Measurements from ENCODE around the gene SEC14L1.
"Not testable (repeated sequence)": the region's sequence is repeated elsewhere in the genome, so short reads cannot be mapped to it uniquely, and the experiment has no call there.

SEC14L1 gene

DNA sequence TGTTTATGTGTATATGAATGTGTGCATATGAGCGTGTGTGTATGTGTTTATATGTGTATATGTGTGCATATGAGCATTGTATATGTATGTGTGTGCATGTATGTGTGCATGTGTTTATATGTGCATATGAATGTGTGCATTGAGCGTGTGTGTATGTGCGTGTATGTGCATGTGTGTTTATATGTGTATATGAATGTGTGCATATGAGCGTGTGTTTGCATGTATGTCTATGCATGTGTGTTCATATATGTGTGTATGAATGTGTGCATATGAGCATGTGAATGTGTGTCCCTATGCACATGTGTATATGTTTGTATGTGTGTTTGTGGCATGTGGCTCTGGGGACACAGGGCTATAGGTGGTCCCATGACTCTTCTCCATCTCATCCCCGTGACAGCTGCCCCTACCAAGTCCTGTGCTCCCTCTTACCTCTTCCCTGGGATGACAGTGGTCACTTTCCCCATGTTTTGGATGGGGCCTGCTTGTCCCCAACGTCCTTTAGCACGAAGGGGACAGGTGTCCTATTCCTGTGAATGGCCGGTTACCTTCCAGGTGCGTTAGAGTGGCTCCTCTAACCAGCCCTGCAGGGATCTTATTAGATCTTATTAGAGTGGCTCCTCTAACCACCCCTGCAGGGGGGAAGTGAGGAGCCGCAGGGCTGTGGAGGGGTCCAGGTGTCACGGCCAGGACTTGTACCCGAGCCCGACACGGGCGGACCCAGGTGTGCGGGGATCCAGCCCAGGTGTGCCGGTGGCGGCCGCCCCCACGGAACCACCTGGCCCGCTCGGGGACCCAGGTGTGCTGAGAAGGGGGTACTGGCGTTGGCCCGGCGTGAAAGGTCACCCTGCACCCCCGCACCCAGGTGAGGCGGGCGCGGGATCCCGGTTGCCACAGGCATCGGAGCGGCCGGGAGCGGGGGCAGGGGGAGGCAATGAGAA, 105.6 kb downstream of the SEC14L1 start:
- DNase-seq, result no peak

GRCh38 chr17:77247048-77247541, 106.3 kb downstream of the SEC14L1 start:
- peak; percentile 49 for DNase-seq

DNA sequence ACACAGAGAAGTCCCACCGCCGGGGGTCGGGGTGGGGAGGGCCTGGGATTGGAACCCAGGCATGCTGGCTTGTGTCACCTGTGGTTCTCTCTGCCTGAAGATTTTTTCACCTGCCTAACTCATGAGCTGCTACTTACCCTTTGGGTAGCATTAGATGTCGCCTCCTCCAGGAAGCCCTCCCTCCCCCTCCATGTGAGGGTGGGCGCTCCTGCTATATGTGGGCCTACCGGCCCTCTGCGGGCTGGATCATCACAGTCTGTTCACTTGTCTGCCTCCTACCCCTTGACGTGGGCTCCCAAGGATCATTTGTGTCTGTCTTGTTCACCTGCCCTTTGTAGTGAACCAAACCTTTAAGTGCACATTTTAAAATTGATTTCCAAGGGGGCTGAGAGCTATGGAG, 106.8 kb downstream of the SEC14L1 start:
- no peak for DNase-seq

- DNase-seq, result peak; percentile 41
These were observed 107.7 kb downstream of the SEC14L1 start for GRCh38 chr17:77248216-77249114.

GRCh38 chr17:77251622-77252183, 110.9 kb downstream of the SEC14L1 start:
- DNase-seq, result no peak

- not testable (repeated sequence) for DNase-seq
These were observed 111.5 kb downstream of the SEC14L1 start for GRCh38 chr17:77252306-77252705.

GRCh38 chr17:77253611-77254051, 112.9 kb downstream of the SEC14L1 start:
- no peak for DNase-seq

DNA sequence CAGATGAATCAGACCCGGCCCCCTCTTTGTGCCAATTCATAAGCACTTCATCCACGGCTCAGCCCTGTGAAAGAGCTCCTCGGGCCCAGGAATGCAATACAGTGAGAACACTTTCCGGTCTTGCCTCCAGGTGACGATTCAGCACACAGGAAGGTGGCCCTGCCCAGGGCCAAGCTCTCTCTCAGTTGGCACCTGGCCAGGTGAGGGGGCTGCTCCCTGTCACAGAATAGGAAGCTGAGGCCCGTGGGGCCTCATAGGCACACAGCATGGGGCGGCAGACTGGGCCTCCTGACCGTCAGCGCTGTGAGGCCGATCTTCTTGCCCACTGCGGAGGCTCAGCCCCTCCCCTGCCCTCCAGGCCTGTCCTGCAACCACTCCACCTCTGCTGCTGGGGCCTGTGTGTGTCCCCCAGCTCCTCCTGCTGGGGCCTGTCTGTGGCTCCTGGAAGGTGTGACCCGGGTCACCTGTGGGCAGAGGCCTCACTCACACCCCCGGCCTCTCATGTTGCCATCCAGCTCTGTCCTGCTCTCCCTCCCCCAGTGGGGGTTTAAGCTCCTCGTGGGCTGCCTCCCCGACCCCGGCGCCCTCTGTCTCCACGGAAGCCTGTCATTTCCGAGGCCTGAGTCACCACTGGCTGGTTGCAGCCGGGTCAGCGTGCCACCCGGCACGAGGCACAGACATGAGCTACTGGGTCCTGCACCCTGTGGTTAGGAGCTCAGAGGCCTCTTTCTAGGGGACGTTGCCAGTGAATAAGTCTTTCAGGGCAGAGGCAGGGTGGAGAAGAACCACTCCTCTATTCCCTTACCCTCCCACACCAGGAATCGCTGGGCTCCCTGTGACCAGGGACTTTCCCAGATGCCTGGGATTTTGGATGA, 114.4 kb downstream of the SEC14L1 start:
- DNase-seq, result no peak

- DNase-seq, result not testable (repeated sequence)
These were observed 115.2 kb downstream of the SEC14L1 start for GRCh38 chr17:77255970-77256369.

DNA sequence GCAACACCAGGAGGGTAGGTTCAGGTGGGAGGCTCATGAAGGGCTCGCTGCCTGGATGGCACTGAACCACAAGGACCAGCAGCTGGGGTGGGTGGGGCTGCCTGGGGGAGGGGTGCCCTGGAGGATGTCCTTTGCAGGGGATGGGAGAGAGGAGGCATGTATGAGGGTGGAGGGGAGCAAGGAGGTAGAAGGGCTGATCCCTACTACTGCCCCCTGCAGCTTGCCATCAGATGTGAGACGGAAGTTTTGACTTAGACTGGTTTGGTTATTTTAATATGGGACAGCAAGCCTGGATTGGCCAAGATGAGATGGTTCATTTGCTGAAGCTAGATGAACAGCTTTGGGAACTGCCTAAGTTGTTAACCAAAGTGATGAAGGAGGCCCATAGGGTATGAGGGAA, 115.9 kb downstream of the SEC14L1 start:
- no peak for DNase-seq

DNA sequence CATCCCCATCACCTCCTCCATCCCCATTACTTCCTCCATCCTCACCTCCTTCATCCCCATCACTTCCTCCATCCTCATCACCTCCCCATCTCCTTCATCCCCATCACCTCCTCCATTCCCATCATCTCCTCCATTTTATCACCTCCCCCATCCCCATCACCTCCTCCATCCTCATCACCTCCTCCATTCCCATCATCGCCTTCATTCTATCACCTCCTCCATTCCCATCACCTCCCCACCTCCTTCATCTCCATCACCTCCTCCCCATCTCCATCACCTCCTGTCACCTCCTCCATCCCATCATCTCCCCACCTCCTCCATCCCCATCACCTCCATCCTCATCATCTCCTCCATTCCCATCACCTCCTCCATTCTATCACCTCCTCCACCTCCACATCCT, 116.4 kb downstream of the SEC14L1 start:
- DNase-seq, result no peak

- DNase-seq, result no peak
These were observed 117.1 kb downstream of the SEC14L1 start for GRCh38 chr17:77257596-77258458.

GRCh38 chr17:77258638-77259037, 117.9 kb downstream of the SEC14L1 start:
- DNase-seq, result no peak

DNA sequence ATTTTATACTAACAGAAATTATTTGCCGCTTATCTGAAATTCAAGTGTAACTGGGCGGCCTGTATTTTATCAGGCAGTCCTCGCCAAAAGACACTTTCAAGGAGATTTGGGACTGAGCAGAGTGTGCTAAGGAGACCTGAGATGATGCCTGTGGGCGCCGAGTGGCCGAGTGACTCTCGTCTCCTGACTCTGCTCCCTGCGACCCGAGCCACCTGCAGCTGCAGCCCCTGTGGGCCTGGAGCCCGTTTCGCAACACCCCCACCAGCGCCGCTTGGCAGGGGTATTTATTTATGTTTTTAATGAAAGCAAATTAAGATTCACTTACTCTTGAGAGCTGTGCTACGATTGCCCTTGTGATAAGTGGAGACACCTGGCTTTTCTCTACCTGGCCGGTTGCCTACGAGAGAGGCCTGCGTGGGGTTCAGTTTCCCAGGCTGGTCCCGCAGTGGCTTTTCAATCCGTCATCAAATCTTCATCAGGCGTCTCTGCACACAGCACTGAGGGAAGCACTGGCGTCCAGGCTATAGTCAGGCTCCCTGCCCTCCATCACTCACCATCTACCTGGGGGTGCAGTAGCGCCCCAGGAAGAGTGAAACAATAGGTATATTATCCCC, 124.0 kb downstream of the SEC14L1 start:
- no peak for DNase-seq

- DNase-seq, result no peak
These were observed 125.4 kb downstream of the SEC14L1 start for GRCh38 chr17:77266213-77266612.
